PC-9 (cell line): ENCODE data around the gene SMG6. TPM values are rescaled to one million over a fixed set of nuclear protein-coding genes. Genes with fewer than 3 reads are reported as not detected.

Experiments used
- BruUV-seq: library from RNA; stranded (reverse); fragments of 400-500 nt; replicated peaks from 2 replicates; lab custom pipeline; 2021; lab: Mats Ljungman, UMichigan
- CTCF ChIA-PET: fragments of 300-600 bp; sonication (Branson Sonifier 250); formaldehyde crosslinking; loops from one replicate; lab custom pipeline; 2022; ENCODE audit warnings: antibody characterized with exemption; lab: Charles Lee
- POLR2A ChIA-PET: fragments of 300-600 bp; sonication (Branson Sonifier 250); formaldehyde crosslinking; loops from one replicate; lab custom pipeline; 2022; ENCODE audit warnings: antibody characterized with exemption; ENCODE audit not compliant: unreplicated experiment; lab: Charles Lee
- DNase-seq, 2 experiments: peaks; one replicate each; pipeline versions ENCODE4 v3.0.0 to v3.0.0-alpha.2; 2015 to 2022; ENCODE audit warnings: mixed read lengths in 1 of 2
- H2AFZ ChIP-seq: fragments of 200-600 bp; sonication (generic); 2 replicates; pipeline ENCODE4 v1.8.1; 2017; ENCODE audit warnings: antibody characterized with exemption
- H3F3A ChIP-seq: fragments of 200-600 bp; sonication (generic); 2 replicates; pipeline ENCODE4 v1.8.1; 2017; ENCODE audit warnings: antibody characterized with exemption, mild to moderate bottlenecking, low read depth; ENCODE audit not compliant: insufficient read depth
- H3K27ac ChIP-seq: fragments of 200-600 bp; sonication (generic); 2 replicates; pipeline ENCODE4 v1.6.1; 2016; ENCODE audit warnings: mixed run types
- H3K27me3 ChIP-seq: fragments of 200-600 bp; sonication (generic); 2 replicates; pipeline ENCODE4 v1.6.1; 2016; ENCODE audit warnings: low read depth, mixed run types; ENCODE audit not compliant: insufficient read depth
- H3K36me3 ChIP-seq: fragments of 200-600 bp; sonication (generic); 2 replicates; pipeline ENCODE4 v1.6.1; 2016; ENCODE audit warnings: low read depth, mixed run types
- H3K4me1 ChIP-seq: fragments of 200-600 bp; sonication (generic); replicated peaks from 2 replicates; pipeline ENCODE4 v1.6.1; 2016; ENCODE audit warnings: mixed run types; ENCODE audit not compliant: insufficient read depth
- H3K4me2 ChIP-seq: fragments of 200-600 bp; sonication (generic); 2 replicates; pipeline ENCODE4 v1.6.1; 2017; ENCODE audit warnings: mixed run types
- H3K4me3 ChIP-seq: fragments of 200-600 bp; sonication (generic); 2 replicates; pipeline ENCODE4 v1.6.1; 2016; ENCODE audit warnings: mixed run types
- H3K79me2 ChIP-seq: fragments of 200-600 bp; sonication (generic); 2 replicates; pipeline ENCODE4 v1.6.1; 2017; ENCODE audit warnings: low read depth, mixed run types
- H3K9me2 ChIP-seq: fragments of 200-600 bp; sonication (generic); 2 replicates; pipeline ENCODE4 v1.8.1; 2017; ENCODE audit warnings: mild to moderate bottlenecking; ENCODE audit not compliant: insufficient read depth
- H3K9me3 ChIP-seq: fragments of 200-600 bp; sonication (generic); 2 replicates; pipeline ENCODE4 v1.8.1; 2016; ENCODE audit warnings: low read depth; ENCODE audit not compliant: insufficient read depth
- H4K20me1 ChIP-seq: fragments of 200-600 bp; sonication (generic); 2 replicates; pipeline ENCODE4 v1.8.1; 2017; ENCODE audit not compliant: insufficient read depth
- EZH2 ChIP-seq: fragments of 200-600 bp; sonication (generic); IDR thresholded peaks from 2 replicates; pipeline ENCODE4 v1.8.0; 2017; ENCODE audit warnings: antibody characterized with exemption, low read depth
- intact Hi-C: fragments of 100-400 bp; cut with micrococcal nuclease; formaldehyde crosslinking; loops from one replicate; pipeline ENCODE4 v1.10.0; 2022; ENCODE audit not compliant: unreplicated experiment
- total RNA-seq: library from RNA; stranded (reverse); gene quantifications from 2 replicates; pipeline ENCODE4 v1.2.3, GENCODE V29; 2021
- TF ChIP-seq, protein P1 (sequence below): fragments of 200-600 bp; sonication (generic); conservative IDR thresholded peaks from 2 replicates; pipeline ENCODE4 v1.6.1; 2017; ENCODE audit warnings: mixed run types, antibody characterized with exemption, mild to moderate bottlenecking, moderate library complexity

Gene SMG6
- total RNA-seq, 1 experiment from 2014 or later: 43.1 TPM

GRCh38 chr17:2084766-2085647 lies 218.6 kb downstream of the SMG6 start:
- Histone ChIP-seq H3K4me1 (peaks cover 42% of the 10 kb centered on the region), H4K20me1 (no peaks in the 10 kb centered on the region), H3K9me3 (no peaks in the 10 kb centered on the region), H2AFZ (no peak overlapping the region), H3K4me2 (peak overlapping the region; percentile 68), H3F3A (peaks cover 40% of the 10 kb centered on the region), H3K27me3 (no peaks in the 10 kb centered on the region), H3K27ac (peak overlapping the region; percentile 99), H3K4me3 (peak overlapping the region; percentile 10; the same call in 1 of the 2 replicates), H3K79me2 (no peaks in the 10 kb centered on the region), H3K36me3 (no peaks in the 10 kb centered on the region), H3K9me2 (no peaks in the 10 kb centered on the region)
- intact Hi-C loops: loop anchor here (1.0 to 5.0 kb wide), 4 partner anchors 14 to 52 kb away; no protein-coding TSS in a partner anchor
- BruUV-seq: no TSS peak
- POLR2A ChIA-PET: no interaction called here
- CTCF ChIA-PET: interaction anchor here (0.6 kb wide), 1 partner anchor 71 kb away, joined by 5 read pairs; no protein-coding TSS in a partner anchor
- DNase-seq: peak; percentile 31 to 71
- TF ChIP-seq, protein P1, sequence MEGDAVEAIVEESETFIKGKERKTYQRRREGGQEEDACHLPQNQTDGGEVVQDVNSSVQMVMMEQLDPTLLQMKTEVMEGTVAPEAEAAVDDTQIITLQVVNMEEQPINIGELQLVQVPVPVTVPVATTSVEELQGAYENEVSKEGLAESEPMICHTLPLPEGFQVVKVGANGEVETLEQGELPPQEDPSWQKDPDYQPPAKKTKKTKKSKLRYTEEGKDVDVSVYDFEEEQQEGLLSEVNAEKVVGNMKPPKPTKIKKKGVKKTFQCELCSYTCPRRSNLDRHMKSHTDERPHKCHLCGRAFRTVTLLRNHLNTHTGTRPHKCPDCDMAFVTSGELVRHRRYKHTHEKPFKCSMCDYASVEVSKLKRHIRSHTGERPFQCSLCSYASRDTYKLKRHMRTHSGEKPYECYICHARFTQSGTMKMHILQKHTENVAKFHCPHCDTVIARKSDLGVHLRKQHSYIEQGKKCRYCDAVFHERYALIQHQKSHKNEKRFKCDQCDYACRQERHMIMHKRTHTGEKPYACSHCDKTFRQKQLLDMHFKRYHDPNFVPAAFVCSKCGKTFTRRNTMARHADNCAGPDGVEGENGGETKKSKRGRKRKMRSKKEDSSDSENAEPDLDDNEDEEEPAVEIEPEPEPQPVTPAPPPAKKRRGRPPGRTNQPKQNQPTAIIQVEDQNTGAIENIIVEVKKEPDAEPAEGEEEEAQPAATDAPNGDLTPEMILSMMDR: no peak
- no peak for TF ChIP-seq EZH2

GRCh38 chr17:2084036-2084765 lies 219.4 kb downstream of the SMG6 start:
- H3K4me1 ChIP-seq: peaks cover 42% of the 10 kb centered on the region
- H3K79me2 ChIP-seq: no peaks in the 10 kb centered on the region
- peak overlapping the region; percentile 68 for H3K4me2 ChIP-seq
- no peaks in the 10 kb centered on the region for H3K36me3 ChIP-seq
- DNase-seq: peak; percentile 84 to 95
- no peaks in the 10 kb centered on the region for H3K9me2 ChIP-seq
- no peak for TF ChIP-seq EZH2
- TF ChIP-seq, protein P1: no peak
- no peaks in the 10 kb centered on the region for H3K27me3 ChIP-seq
- TSS peak; percentile 65 for BruUV-seq
- peak overlapping the region; percentile 99 for H3K27ac ChIP-seq
- H3K4me3 ChIP-seq: no peak overlapping the region; the same call in 1 of the 2 replicates
- POLR2A ChIA-PET: interaction anchor here (0.5 to 0.6 kb wide), 3 partner anchors 19 to 220 kb away, joined by 4 to 30 read pairs (median 11); partner anchors contain the start of genes SMG6 and SRR
- CTCF ChIA-PET: interaction anchor here (0.6 to 1.4 kb wide), 3 partner anchors 30 to 332 kb away, joined by 3 to 4 read pairs (median 3); partner anchors contain the start of gene HIC1
- H2AFZ ChIP-seq: no peak overlapping the region
- intact Hi-C loops: loop anchor here (1.0 to 5.0 kb wide), 4 partner anchors 13 to 53 kb away; no protein-coding TSS in a partner anchor
- H3K9me3 ChIP-seq: no peaks in the 10 kb centered on the region
- no peaks in the 10 kb centered on the region for H4K20me1 ChIP-seq
- peaks cover 40% of the 10 kb centered on the region for H3F3A ChIP-seq

- Histone ChIP-seq H3F3A (peaks cover 40% of the 10 kb centered on the region), H2AFZ (no peak overlapping the region), H3K9me3 (no peaks in the 10 kb centered on the region), H3K4me1 (peaks cover 42% of the 10 kb centered on the region), H3K27me3 (no peaks in the 10 kb centered on the region), H3K27ac (peak overlapping the region; percentile 99), H3K9me2 (no peaks in the 10 kb centered on the region), H3K79me2 (no peaks in the 10 kb centered on the region), H3K4me3 (no peak overlapping the region), H4K20me1 (no peaks in the 10 kb centered on the region), H3K36me3 (no peaks in the 10 kb centered on the region), H3K4me2 (peak overlapping the region; percentile 68)
- POLR2A ChIA-PET: interaction anchor here (0.5 to 0.6 kb wide), 2 partner anchors 20 to 66 kb away, joined by 11 to 30 read pairs; no protein-coding TSS in a partner anchor
- peak; percentile 49 to 97 for DNase-seq
- intact Hi-C loops: loop anchor here (1.0 to 5.0 kb wide), 4 partner anchors 13 to 54 kb away; no protein-coding TSS in a partner anchor
- CTCF ChIA-PET: interaction anchor here (0.6 to 1.4 kb wide), 5 partner anchors 29 to 332 kb away, joined by 3 to 4 read pairs (median 3); partner anchors contain the start of gene HIC1
- no TSS peak for BruUV-seq
- no peak for TF ChIP-seq EZH2
- TF ChIP-seq, protein P1: no peak
Observed at GRCh38 chr17:2083613-2084035, 220.0 kb downstream of the SMG6 start.
